Endothelial cell of umbilical vein (primary cell): ENCODE measurements around the gene SYMPK. TPM values are rescaled to one million over a fixed set of nuclear protein-coding genes. Genes with fewer than 3 reads are reported as not detected.

Experiments
- BruUV-seq: library from RNA; stranded (reverse); fragments of 400-500 nt; replicated peaks from 2 replicates; lab custom pipeline; 2021; lab: Mats Ljungman, UMichigan
- CTCF ChIA-PET: fragments of 300-600, 350-600 bp; sonication (Branson Sonifier 250); formaldehyde crosslinking; loops from one replicate; lab custom pipeline; 2021; ENCODE audit warnings: antibody characterized with exemption, inconsistent platforms; lab: Charles Lee
- POLR2A ChIA-PET: fragments of 300-600, 350-600 bp; sonication (Branson Sonifier 250); formaldehyde crosslinking; loops from one replicate; lab custom pipeline; 2021; ENCODE audit warnings: antibody characterized with exemption, inconsistent platforms; lab: Charles Lee
- DNase-seq: peaks from one replicate; pipeline ENCODE4 v3.0.0-alpha.2; 2011; ENCODE audit warnings: low read depth, low spot score
- FAIRE-seq: peaks from 2 replicates; lab custom pipeline; 2011; peaks lifted over from hg19 to GRCh38; lab: Jason Lieb, UNC
- H2AFZ ChIP-seq: 2 replicates; pipeline ENCODE4 v1.6.0; 2012; ENCODE audit warnings: low read depth, low read length, control low read depth, inconsistent platforms
- H3K27ac ChIP-seq: 2 replicates; pipeline ENCODE4 v1.5.1; 2011; ENCODE audit warnings: low read depth, mild to moderate bottlenecking, control low read depth, low read length, moderate library complexity; ENCODE audit not compliant: insufficient read depth
- H3K27me3 ChIP-seq, 2 experiments: 2 replicates each; pipeline versions ENCODE4 v1.6.0 to v1.6.1; 2011; ENCODE audit warnings: low read length in 2 of 2, mixed read lengths in 1 of 2; ENCODE audit not compliant: control insufficient read depth in 2 of 2, insufficient read depth in 2 of 2
- H3K36me3 ChIP-seq, 2 experiments: 2 replicates in 1 of 2; 3 replicates in 1 of 2; pipeline ENCODE4 v1.5.1; 2011; ENCODE audit warnings: low read length in 2 of 2, mild to moderate bottlenecking in 1 of 2, moderate library complexity in 1 of 2; ENCODE audit not compliant: control insufficient read depth in 2 of 2, insufficient read depth in 2 of 2; ENCODE audit errors: extremely low read depth in 1 of 2
- H3K4me1 ChIP-seq: 3 replicates; pipeline ENCODE4 v1.5.1; 2011; ENCODE audit warnings: mild to moderate bottlenecking, low read length; ENCODE audit not compliant: control insufficient read depth, insufficient read depth; ENCODE audit errors: extremely low read depth
- H3K4me2 ChIP-seq: 2 replicates; pipeline ENCODE4 v1.6.1; 2011; ENCODE audit warnings: low read length, control low read depth, mixed read lengths; ENCODE audit not compliant: insufficient read depth
- H3K4me3 ChIP-seq, 3 experiments: fragments of 200-600 bp in 1 of 3; sonication (generic), shearing (Covaris generic) in 1 of 3; replicated peaks in 1 of 3; 2 replicates each; pipeline ENCODE4 v1.5.1; 2011 to 2016; ENCODE audit warnings: control low read depth in 3 of 3, low read length in 3 of 3, mild to moderate bottlenecking in 2 of 3, inconsistent platforms in 1 of 3, low read depth in 1 of 3, moderate library complexity in 1 of 3; ENCODE audit not compliant: insufficient read depth in 1 of 3
- H3K79me2 ChIP-seq: 2 replicates; pipeline ENCODE4 v1.6.0; 2012; ENCODE audit warnings: low read length, inconsistent platforms; ENCODE audit not compliant: control insufficient read depth, insufficient read depth
- H3K9ac ChIP-seq: replicated peaks from 2 replicates; pipeline ENCODE3; 2011; ENCODE audit warnings: low read length, control low read depth; ENCODE audit not compliant: insufficient read depth; ENCODE audit errors: extremely low read depth
- H3K9me1 ChIP-seq: replicated peaks from 3 replicates; pipeline ENCODE4 v1.6.0; 2011; ENCODE audit warnings: mild to moderate bottlenecking, low read length; ENCODE audit not compliant: control insufficient read depth, insufficient read depth; ENCODE audit errors: extremely low read depth
- H3K9me3 ChIP-seq: replicated peaks from 2 replicates; pipeline ENCODE4 v1.5.1; 2012; ENCODE audit warnings: low read length, inconsistent platforms; ENCODE audit not compliant: control insufficient read depth, insufficient read depth
- H4K20me1 ChIP-seq: replicated peaks from 2 replicates; pipeline ENCODE3; 2011; ENCODE audit warnings: mild to moderate bottlenecking, low read length; ENCODE audit not compliant: control insufficient read depth, insufficient read depth; ENCODE audit errors: extremely low read depth
- EZH2 ChIP-seq: IDR thresholded peaks from 2 replicates; pipeline ENCODE4 v1.6.1; 2012; ENCODE audit warnings: borderline replicate concordance, low read depth, mild to moderate bottlenecking, moderate library complexity, low read length, inconsistent platforms; ENCODE audit not compliant: severe bottlenecking
- FOS ChIP-seq: IDR thresholded peaks from 2 replicates; pipeline ENCODE4 v1.6.1; 2011; ENCODE audit warnings: mild to moderate bottlenecking, low read length, moderate library complexity, borderline replicate concordance; ENCODE audit not compliant: insufficient read depth
- GATA2 ChIP-seq: IDR thresholded peaks from 2 replicates; pipeline ENCODE4 v1.7.0; 2011; ENCODE audit warnings: low read depth, mild to moderate bottlenecking, moderate library complexity, mixed read lengths, low read length; ENCODE audit not compliant: insufficient read length, insufficient read depth
- MYC ChIP-seq: IDR thresholded peaks from one replicate; pipeline ENCODE4 v1.6.1; 2011; ENCODE audit warnings: mild to moderate bottlenecking, low read depth, low read length
- POLR2A ChIP-seq: IDR thresholded peaks from 2 replicates; pipeline ENCODE4 v1.6.1; 2012; ENCODE audit warnings: low read depth, mild to moderate bottlenecking, control low read depth, low read length
- POLR2AphosphoS5 ChIP-seq: IDR thresholded peaks from 2 replicates; pipeline ENCODE4 v1.6.1; 2012; ENCODE audit warnings: low read depth, mild to moderate bottlenecking, control low read depth, low read length, moderate library complexity; ENCODE audit not compliant: insufficient read depth
- dilution Hi-C: fragments of 300-500 bp; cut with MboI; formaldehyde crosslinking; loops from one replicate; pipeline ENCODE4 v1.15.0; 2019; ENCODE audit warnings: low sequenced_read_pairs; ENCODE audit not compliant: extremely low pct_ligation_motif_present
- intact Hi-C: fragments of 100-400 bp; cut with micrococcal nuclease; formaldehyde crosslinking; loops from one replicate; pipeline ENCODE4 v1.10.0; 2022
- polyA plus RNA-seq, 4 experiments: library from polyadenylated mRNA; depleted of rRNA in 3 of 4; stranded (reverse) in 3 of 4; unstranded in 1 of 4; fragments of >200 nt; gene quantifications; 2 replicates each; pipeline versions ENCODE4 v1.2.1 to v1.2.3, GENCODE V29; 2011 to 2012; ENCODE audit warnings: missing spikeins in 1 of 4
- total RNA-seq: library from RNA; stranded (reverse); gene quantifications from 2 replicates; pipeline ENCODE4 v1.2.3, GENCODE V29; 2021
- TF ChIP-seq, protein P1 (sequence below): IDR thresholded peaks from 2 replicates; pipeline ENCODE4 v1.6.1; 2011; ENCODE audit not compliant: insufficient read depth, insufficient read length
- TF ChIP-seq, protein P2 (sequence below), 2 donors: IDR thresholded peaks; 1 replicate in 1 of 2; 2 replicates in 1 of 2; pipeline ENCODE4 v1.5.1; 2011; ENCODE audit warnings: low read length in 2 of 2, mild to moderate bottlenecking in 2 of 2, moderate library complexity in 2 of 2, control low read depth in 1 of 2, inconsistent platforms in 1 of 2, low read depth in 1 of 2; ENCODE audit not compliant: insufficient read depth in 1 of 2; ENCODE audit errors: extremely low read depth in 1 of 2

Gene SYMPK
- total and polyA plus RNA-seq, 2 donors (not counting 3 experiments of a cell fraction or from before 2014, with no cell fraction given): 89.8 to 95.7 TPM

DNA sequence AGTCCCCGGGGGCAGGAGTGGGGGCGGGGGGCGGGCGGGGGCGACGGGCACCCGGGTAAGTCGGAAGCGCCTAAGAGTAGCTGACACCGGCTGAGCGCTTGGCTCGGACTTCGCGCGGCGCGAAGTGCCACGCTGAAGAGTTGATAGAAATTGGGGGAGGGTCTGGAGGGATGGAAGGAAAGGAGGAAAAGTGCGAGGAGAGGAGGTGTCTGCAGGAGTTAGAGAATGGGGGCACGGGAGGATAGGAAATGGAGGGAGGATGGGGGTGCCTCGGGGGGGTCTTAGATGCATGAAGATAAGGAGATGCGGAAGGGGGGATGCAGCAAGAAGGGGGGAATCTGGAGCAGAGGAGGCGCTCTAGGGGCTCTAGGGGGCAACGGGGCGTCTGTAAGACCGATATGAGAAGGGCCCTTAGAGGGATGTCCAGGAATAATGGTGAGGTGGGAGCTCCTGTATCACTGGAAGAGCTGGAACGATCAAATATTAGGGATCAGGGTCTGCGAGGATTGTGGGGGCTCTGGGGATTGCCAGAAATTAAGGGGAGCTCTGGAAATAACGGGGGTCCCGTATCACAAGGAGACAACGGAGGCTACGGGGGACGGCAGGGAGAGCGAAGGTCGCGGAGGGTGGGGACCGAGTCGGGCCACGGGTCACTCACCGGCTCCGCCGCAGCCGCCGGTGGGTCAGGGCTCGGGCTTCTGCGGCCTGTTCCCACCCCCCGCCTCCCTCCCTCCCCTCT lies 39.1 kb upstream of the SYMPK start, which contains the start of gene MYPOP:
TSS of gene MYPOP (minus strand) at position 702 of the 739 bp plus-strand sequence. CDS start 840 bp downstream, outside the sequence.
- ChIA-PET CTCF (interaction anchor here (0.9 to 2.1 kb wide), 11 partner anchors 9 to 126 kb away, joined by 3 to 9 read pairs (median 4); partner anchors contain the start of genes CCDC61 and NANOS2), POLR2A (interaction anchor here (0.5 to 1.2 kb wide), 4 partner anchors 10 to 93 kb away, joined by 3 to 6 read pairs (median 4); partner anchors contain the start of genes CCDC61 and IRF2BP1)
- DNase-seq (no peak), FAIRE-seq (no peak)
- Histone ChIP-seq H3K4me3 (peak within 1 kb of the TSS; percentile 55 to 95 (median 79)), H4K20me1 (no peaks in the 10 kb centered on the region), H3K9ac (peak within 1 kb of the TSS; percentile 76), H3K4me1 (peaks cover 7% of the 10 kb centered on the region), H3K79me2 (no peaks in the 10 kb centered on the region), H3K36me3 (no peaks in the 10 kb centered on the region), H3K27me3 (no peaks in the 10 kb centered on the region), H3K4me2 (peak within 1 kb of the TSS; percentile 88), H3K9me3 (no peaks in the 10 kb centered on the region), H3K27ac (no peak within 1 kb of the TSS), H3K9me1 (no peaks in the 10 kb centered on the region), H2AFZ (peak within 1 kb of the TSS; percentile 95)
- TF ChIP-seq FOS (no peak), POLR2AphosphoS5 (no peak), POLR2A (no peak), GATA2 (no peak), MYC (no peak), EZH2 (no peak)
- TF ChIP-seq, protein P1, sequence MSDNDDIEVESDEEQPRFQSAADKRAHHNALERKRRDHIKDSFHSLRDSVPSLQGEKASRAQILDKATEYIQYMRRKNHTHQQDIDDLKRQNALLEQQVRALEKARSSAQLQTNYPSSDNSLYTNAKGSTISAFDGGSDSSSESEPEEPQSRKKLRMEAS: no peak
- TF ChIP-seq, protein P2, sequence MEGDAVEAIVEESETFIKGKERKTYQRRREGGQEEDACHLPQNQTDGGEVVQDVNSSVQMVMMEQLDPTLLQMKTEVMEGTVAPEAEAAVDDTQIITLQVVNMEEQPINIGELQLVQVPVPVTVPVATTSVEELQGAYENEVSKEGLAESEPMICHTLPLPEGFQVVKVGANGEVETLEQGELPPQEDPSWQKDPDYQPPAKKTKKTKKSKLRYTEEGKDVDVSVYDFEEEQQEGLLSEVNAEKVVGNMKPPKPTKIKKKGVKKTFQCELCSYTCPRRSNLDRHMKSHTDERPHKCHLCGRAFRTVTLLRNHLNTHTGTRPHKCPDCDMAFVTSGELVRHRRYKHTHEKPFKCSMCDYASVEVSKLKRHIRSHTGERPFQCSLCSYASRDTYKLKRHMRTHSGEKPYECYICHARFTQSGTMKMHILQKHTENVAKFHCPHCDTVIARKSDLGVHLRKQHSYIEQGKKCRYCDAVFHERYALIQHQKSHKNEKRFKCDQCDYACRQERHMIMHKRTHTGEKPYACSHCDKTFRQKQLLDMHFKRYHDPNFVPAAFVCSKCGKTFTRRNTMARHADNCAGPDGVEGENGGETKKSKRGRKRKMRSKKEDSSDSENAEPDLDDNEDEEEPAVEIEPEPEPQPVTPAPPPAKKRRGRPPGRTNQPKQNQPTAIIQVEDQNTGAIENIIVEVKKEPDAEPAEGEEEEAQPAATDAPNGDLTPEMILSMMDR (IDR thresholded peaks at IDR 0.05; ENCODE audit: extremely low read depth in 1 of 2, insufficient read depth in 1 of 2, low read depth in 1 of 2, low read length in 2 of 2): no peak
- intact Hi-C loops: loop anchor here (1.0 to 2.0 kb wide), 2 partner anchors 16 to 93 kb away; partner anchors contain the start of genes CCDC61 and IRF2BP1
- no TSS peak for BruUV-seq
- dilution Hi-C loops: no loop called here
